ENCODE results near the gene ZNF697. TPM values are rescaled to one million over a fixed set of nuclear protein-coding genes. Genes with fewer than 3 reads are reported as not detected.
"Not testable (repeated sequence)": the region's sequence is repeated elsewhere in the genome, so short reads cannot be mapped to it uniquely, and the experiment has no call there.

Gene ZNF697
- total and polyA plus RNA-seq, 10 of the 15 experiments (the other 5 are each of a cell fraction or from before 2014, with no cell fraction given) = 0.48 to 5.9 (median 3.0) TPM

DNA sequence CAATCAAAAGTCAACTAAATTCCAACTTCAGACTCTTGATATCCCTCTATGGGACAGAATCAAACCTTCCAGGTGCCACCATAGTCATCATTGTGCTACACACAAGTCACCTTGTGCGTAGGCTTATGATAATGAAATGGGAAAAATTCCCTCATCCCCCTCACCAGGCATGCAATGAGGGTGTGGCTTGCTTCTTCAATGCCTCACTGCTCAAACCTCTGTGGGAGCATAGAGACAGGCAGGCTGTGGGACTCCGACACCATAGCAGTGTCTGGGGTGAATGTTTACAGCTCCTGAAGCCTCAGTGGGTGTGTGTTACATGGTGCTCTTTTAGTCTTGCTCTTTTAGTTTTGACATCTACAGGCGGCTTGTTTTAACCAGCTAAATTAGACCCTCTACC is 42.4 kb downstream of the ZNF697 start:
- Histone ChIP-seq H3K27ac (ENCODE audit: control insufficient read depth, insufficient read depth) (no peak overlapping the region), H3K79me2 (ENCODE audit: control insufficient read depth, insufficient read depth, low read length) (no peaks in the 10 kb centered on the region), H3K9me3 (replicated peaks; ENCODE audit: control insufficient read depth, insufficient read depth, low read length) (no peaks in the 10 kb centered on the region), H3K4me1 (ENCODE audit: control insufficient read depth, insufficient read depth, low read length) (no peaks in the 10 kb centered on the region), H3K36me3 (ENCODE audit: control insufficient read depth in 2 of 2, insufficient read depth in 2 of 2, low read length in 1 of 2) (no peaks in the 10 kb centered on the region), H3K4me2 (ENCODE audit: control insufficient read depth, insufficient read depth) (no peak overlapping the region), H3K27me3 (replicated peaks in 1 of 2; ENCODE audit: control insufficient read depth in 2 of 2, insufficient read depth in 2 of 2, low read length in 1 of 2) (no peaks in the 10 kb centered on the region; a peak in 3 of 4 replicates), H2AFZ (ENCODE audit: control insufficient read depth, low read depth, low read length) (no peak overlapping the region), H3K4me3 (no peak overlapping the region), H3K9ac (ENCODE audit: control insufficient read depth, insufficient read depth, low read length) (no peak overlapping the region), H4K20me1 (ENCODE audit: control insufficient read depth, insufficient read depth) (no peaks in the 10 kb centered on the region)
- intact Hi-C loops (cut with micrococcal nuclease; ENCODE audit: unreplicated experiment) (loop anchor here (2.0 kb wide), 1 partner anchor 23 kb away; no protein-coding TSS in a partner anchor), in situ Hi-C loops (cut with MboI) (no loop called here)
- SMC1A ChIA-PET (ENCODE audit: uncharacterized antibody, unreplicated experiment) = no interaction called here
- BruUV-seq (replicated peaks) = no TSS peak
- TF ChIP-seq KLF5 (IDR thresholded peaks at IDR 0.05; ENCODE audit: partially characterized antibody) (no peak), MYC (IDR thresholded peaks at IDR 0.05; ENCODE audit: insufficient read depth, insufficient read length, insufficient replicate concordance, low read length, severe bottlenecking) (no peak), RUNX3 (IDR thresholded peaks at IDR 0.05; ENCODE audit: low read length) (no peak), SIN3A (IDR thresholded peaks at IDR 0.05; ENCODE audit: low read depth, low read length) (no peak)
- TF ChIP-seq, protein P1, sequence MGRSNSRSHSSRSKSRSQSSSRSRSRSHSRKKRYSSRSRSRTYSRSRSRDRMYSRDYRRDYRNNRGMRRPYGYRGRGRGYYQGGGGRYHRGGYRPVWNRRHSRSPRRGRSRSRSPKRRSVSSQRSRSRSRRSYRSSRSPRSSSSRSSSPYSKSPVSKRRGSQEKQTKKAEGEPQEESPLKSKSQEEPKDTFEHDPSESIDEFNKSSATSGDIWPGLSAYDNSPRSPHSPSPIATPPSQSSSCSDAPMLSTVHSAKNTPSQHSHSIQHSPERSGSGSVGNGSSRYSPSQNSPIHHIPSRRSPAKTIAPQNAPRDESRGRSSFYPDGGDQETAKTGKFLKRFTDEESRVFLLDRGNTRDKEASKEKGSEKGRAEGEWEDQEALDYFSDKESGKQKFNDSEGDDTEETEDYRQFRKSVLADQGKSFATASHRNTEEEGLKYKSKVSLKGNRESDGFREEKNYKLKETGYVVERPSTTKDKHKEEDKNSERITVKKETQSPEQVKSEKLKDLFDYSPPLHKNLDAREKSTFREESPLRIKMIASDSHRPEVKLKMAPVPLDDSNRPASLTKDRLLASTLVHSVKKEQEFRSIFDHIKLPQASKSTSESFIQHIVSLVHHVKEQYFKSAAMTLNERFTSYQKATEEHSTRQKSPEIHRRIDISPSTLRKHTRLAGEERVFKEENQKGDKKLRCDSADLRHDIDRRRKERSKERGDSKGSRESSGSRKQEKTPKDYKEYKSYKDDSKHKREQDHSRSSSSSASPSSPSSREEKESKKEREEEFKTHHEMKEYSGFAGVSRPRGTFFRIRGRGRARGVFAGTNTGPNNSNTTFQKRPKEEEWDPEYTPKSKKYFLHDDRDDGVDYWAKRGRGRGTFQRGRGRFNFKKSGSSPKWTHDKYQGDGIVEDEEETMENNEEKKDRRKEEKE (IDR thresholded peaks at IDR 0.05) = no peak
- TF ChIP-seq, protein P2, sequence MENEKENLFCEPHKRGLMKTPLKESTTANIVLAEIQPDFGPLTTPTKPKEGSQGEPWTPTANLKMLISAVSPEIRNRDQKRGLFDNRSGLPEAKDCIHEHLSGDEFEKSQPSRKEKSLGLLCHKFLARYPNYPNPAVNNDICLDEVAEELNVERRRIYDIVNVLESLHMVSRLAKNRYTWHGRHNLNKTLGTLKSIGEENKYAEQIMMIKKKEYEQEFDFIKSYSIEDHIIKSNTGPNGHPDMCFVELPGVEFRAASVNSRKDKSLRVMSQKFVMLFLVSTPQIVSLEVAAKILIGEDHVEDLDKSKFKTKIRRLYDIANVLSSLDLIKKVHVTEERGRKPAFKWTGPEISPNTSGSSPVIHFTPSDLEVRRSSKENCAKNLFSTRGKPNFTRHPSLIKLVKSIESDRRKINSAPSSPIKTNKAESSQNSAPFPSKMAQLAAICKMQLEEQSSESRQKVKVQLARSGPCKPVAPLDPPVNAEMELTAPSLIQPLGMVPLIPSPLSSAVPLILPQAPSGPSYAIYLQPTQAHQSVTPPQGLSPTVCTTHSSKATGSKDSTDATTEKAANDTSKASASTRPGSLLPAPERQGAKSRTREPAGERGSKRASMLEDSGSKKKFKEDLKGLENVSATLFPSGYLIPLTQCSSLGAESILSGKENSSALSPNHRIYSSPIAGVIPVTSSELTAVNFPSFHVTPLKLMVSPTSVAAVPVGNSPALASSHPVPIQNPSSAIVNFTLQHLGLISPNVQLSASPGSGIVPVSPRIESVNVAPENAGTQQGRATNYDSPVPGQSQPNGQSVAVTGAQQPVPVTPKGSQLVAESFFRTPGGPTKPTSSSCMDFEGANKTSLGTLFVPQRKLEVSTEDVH (IDR thresholded peaks at IDR 0.05; ENCODE audit: low read depth, partially characterized antibody) = no peak
- CTCF ChIA-PET = interaction anchor here (0.8 kb wide), 1 partner anchor 22 kb away, joined by 3 read pairs; no protein-coding TSS in a partner anchor
- 10% methylated on average over 3 of the region's 3 CpGs for WGBS (ENCODE audit: insufficient coverage, insufficient replicate concordance, low lambda C conversion rate, missing lambda C conversion rate)
- RAD21 ChIA-PET (ENCODE audit: unreplicated experiment) = no interaction called here
- no peak for ATAC-seq
- POLR2A ChIA-PET = interaction anchor here (0.5 kb wide), 1 partner anchor 112 kb away, joined by 7 read pairs; no protein-coding TSS in a partner anchor
- no peak for FAIRE-seq
- no peak for DNase-seq (ENCODE audit: low read depth, low spot score)

DNA sequence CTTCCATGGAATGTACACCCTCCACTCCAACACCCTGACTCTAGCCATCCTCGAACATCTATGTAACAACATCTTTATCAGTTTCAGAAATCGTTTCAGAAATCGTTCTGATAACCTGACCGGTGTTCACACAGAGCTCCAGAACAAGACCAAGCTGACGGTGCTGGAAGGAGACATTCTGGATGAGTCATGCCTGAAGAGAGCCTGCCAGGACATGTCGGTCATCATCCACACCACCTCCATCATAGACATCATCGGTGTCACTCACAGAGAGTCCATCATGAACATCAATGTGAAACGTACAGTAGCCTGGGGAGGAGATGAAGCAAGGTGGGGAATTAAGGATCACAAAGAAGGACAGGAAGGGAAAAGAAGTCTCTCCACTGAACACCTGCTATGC is 43.0 kb downstream of the ZNF697 start:
- H3K27me3 ChIP-seq (replicated peaks in 1 of 2; ENCODE audit: control insufficient read depth in 2 of 2, insufficient read depth in 2 of 2, low read length in 1 of 2); ATAC-seq; H2AFZ ChIP-seq (ENCODE audit: control insufficient read depth, low read depth, low read length); H3K4me3 ChIP-seq; H3K4me1 ChIP-seq (ENCODE audit: control insufficient read depth, insufficient read depth, low read length); H3K9ac ChIP-seq (ENCODE audit: control insufficient read depth, insufficient read depth, low read length); RAD21 ChIA-PET (ENCODE audit: unreplicated experiment); H3K79me2 ChIP-seq (ENCODE audit: control insufficient read depth, insufficient read depth, low read length); H3K36me3 ChIP-seq (ENCODE audit: control insufficient read depth in 2 of 2, insufficient read depth in 2 of 2, low read length in 1 of 2); H3K27ac ChIP-seq (ENCODE audit: control insufficient read depth, insufficient read depth); H3K4me2 ChIP-seq (ENCODE audit: control insufficient read depth, insufficient read depth); intact Hi-C loops (cut with micrococcal nuclease; ENCODE audit: unreplicated experiment); H4K20me1 ChIP-seq (ENCODE audit: control insufficient read depth, insufficient read depth); H3K9me3 ChIP-seq (replicated peaks; ENCODE audit: control insufficient read depth, insufficient read depth, low read length); BruUV-seq (replicated peaks); DNase-seq (ENCODE audit: low read depth, low spot score); FAIRE-seq; in situ Hi-C loops (cut with MboI); SMC1A ChIA-PET (ENCODE audit: uncharacterized antibody, unreplicated experiment): not testable (repeated sequence)
- 38% methylated on average over 8 of the region's 8 CpGs for WGBS (ENCODE audit: insufficient coverage, insufficient replicate concordance, low lambda C conversion rate, missing lambda C conversion rate)
- CTCF ChIA-PET = interaction anchor here (0.8 kb wide), 1 partner anchor 22 kb away, joined by 3 read pairs; no protein-coding TSS in a partner anchor
- POLR2A ChIA-PET = interaction anchor here (0.5 kb wide), 1 partner anchor 112 kb away, joined by 7 read pairs; no protein-coding TSS in a partner anchor

Data from GM12878 (cell line).